GM18517 (cell line): ENCODE results near the gene HES6.

Source experiments
- ATAC-seq: cut with Tn5 transposase; IDR thresholded peaks from one replicate; pipeline ENCODE4 v1.9.1; 2021; ENCODE audit warnings: mild to moderate bottlenecking, moderate library complexity; ENCODE audit not compliant: unreplicated experiment

HES6 gene

DNA sequence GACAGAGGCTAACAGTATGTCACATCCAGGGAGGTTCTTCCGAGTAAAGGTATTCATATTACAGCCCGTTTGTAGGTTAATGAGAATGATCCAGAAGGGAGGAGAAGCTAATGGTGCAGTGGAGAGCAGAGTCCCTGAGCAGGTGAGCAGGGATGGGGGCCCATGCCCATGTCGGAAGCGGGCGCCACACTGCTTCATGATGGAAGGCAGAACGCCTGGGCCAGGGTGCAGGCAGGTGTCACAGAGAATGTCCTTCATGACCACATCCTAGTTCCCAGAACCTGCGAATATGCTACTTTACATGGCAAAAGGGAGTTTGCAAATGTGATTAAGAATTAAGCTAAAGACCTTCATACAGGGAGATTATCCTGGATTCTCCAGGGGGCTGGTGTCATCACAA is 4.0 kb downstream of the HES6 start:
- no peak for ATAC-seq

DNA sequence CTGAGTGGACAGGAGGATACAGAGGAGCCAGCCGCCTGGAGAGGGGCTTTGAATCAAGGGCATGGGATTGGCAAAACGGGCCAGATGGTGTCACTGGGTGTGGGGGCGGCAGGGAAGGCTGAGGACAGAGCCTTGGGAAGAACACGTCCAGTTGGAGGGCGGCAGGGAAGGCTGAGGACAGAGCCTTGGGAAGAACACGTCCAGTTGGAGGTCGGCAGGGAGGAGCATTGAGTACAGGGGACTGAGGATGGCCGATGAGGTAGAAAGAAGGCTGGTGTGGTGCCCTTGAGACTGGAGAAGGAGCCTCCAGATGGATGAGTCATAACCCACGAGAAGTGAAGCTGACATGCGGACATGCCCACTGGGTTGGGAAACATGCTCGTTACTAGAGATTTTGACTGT is 4.5 kb downstream of the HES6 start:
- ATAC-seq = no peak

DNA sequence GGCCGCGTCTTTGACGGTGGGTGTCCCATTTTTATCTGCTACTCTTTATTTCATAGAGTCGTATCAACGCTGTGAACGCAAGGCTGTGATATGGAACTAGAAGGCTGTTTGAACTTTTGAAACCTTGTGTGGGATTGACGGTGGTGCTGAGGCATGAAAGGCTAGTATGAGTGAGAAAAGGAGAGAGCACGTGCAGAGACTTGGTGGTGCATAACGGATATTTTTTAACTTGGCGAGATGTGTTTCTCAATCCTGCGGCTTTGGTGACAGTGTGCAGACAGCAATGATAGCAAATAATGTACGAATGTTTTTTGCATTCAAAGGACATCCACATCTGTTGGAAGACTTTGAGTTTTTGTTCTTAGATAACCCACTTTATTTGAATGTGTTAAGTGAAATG is 6.2 kb downstream of the HES6 start:
- ATAC-seq = no peak

DNA sequence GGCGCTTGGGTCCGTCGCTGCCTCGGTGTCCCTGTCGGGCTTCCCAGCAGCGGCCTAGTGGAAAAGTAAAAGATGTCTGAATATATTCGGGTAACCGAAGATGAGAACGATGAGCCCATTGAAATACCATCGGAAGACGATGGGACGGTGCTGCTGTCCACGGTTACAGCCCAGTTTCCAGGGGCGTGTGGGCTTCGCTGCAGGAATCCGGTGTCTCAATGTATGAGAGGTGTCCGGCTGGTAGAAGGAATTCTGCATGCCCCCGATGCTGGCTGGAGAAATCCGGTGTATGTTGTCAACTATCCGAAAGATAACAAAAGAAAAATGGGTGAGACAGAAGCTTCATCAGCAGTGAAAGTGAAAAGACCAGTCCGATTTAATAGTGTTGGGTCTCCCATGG is 8.0 kb downstream of the HES6 start:
- no peak for ATAC-seq

DNA sequence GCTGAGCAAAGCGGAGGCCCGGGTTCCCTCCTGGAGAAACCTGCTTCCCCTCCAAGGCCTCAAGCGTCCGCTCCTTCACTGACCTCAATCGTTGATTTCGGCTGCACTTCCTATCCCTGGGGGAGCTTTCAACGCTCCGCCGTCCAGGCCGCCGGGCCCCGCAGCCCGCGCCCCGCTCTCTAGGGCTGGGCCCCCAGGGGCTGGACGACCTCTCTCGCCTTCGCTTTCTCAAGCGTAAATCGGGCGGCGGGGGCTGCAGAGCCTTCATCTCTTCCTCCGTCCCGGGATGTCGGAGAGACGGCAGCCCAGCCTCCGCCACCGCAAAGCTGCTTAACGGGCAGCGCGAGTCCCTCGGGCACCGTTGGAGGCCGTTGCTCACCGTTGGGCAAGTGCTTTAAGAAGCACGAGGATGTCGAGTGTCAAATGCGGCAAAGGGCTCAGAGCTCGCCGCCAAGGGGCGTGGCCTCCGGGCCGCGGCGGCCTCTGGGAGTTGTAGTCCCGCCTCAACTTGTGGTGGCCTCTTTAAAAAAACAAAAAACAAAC is 8.5 kb downstream of the HES6 start:
- ATAC-seq = no peak

DNA sequence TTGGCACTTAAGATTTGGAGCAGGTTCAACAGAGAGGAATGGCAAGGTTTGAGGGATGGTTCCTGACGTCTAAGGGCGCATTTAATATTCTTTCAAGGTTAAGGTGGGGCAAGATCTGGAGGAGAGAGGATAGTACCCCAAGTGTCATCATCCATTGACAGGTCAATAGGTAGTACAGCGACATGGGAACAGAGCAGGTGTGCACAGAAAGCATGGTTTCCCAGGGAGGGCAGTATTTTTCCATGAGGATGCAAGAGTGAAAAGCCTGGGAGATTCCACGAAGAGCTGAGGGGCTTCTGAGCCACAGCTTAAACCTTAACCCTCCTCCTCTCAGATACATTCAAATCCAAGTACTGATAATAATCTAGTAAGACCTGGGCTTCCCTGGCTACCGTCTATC is 9.1 kb downstream of the HES6 start:
- ATAC-seq = no peak

DNA sequence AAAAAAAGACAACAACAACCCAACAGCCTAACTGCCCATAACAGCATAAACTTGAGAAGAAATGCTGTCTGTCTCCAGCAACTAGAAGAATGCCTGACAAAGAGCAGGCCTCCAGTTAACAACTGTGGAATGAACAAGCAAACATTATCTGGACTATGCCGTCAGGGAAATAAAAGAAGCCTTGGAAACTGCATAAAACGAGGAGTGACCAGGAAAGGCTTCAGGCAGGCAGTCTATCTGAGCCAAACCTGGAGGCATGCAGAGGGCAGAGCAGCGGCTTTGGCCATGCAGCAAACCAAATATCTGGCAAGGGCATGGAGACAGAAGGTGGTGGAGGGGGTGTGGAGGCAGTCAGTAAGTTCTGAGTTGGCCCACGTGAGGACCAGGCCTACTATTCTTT is 11.1 kb downstream of the HES6 start:
- no peak for ATAC-seq

DNA sequence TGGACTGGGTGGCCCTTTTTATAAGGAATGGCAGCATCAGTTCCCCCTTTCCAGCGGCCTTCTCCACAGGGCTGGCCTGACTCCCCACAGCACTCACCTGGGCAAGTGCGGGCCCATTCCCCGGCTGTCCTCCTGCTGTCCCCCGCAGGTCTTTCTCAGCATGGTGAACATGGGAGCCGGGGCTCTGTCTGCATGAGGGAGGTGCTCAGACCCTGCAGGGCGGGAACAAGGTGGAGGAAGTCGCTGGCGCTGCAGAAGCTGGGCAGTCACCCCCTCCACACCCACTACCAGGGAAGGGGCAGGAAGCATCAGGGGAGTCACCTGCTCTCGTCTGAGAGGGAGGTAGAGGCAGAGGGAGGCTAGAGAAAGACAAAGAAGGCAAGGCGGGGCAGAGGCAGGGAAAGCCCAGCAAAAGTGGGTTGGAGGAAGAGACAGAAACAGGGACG is 12.2 kb downstream of the HES6 start:
- no peak for ATAC-seq

DNA sequence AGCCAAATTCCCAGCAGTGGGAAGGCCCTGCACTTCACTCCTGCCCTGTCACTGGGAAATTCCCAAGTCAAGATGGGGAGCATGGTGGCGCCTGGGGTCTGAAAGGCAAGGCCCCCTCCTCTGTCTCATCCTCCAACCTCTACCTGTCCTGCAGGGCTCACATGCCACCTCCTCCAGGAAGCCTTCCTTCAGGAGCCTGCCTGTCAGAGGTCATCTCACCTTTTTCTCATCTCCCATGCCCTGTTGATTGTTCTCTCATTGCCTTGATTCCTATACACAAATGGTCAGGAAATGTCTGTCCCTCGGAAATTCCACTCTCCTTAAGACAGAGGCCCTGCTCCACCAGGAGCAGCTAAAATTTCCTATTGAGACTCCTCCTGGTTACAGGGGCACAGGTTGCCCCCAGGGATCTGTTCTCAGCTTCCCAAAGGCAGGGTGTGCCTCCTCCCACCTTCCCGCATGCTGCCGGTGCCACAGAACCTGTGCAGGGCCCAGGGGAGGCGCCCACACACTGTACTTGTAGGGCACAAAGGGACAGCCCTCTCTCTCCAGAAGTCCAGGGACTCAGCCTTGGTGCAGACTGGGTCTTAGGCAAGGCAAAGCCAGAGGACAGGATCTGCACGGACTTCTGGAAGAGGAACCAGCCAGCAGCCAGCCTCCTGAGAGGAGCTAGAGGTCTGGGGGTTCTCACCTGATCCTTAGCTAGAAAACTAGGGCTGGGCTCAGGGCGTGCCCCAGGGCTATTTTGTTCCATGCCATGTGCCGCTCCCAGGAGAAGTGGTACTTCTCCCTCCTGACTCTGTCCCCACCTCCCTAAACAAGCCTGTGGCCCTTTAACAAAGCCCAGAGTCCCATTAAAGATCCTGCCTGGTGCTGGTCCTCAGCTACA is 12.9 kb downstream of the HES6 start:
- ATAC-seq = no peak

DNA sequence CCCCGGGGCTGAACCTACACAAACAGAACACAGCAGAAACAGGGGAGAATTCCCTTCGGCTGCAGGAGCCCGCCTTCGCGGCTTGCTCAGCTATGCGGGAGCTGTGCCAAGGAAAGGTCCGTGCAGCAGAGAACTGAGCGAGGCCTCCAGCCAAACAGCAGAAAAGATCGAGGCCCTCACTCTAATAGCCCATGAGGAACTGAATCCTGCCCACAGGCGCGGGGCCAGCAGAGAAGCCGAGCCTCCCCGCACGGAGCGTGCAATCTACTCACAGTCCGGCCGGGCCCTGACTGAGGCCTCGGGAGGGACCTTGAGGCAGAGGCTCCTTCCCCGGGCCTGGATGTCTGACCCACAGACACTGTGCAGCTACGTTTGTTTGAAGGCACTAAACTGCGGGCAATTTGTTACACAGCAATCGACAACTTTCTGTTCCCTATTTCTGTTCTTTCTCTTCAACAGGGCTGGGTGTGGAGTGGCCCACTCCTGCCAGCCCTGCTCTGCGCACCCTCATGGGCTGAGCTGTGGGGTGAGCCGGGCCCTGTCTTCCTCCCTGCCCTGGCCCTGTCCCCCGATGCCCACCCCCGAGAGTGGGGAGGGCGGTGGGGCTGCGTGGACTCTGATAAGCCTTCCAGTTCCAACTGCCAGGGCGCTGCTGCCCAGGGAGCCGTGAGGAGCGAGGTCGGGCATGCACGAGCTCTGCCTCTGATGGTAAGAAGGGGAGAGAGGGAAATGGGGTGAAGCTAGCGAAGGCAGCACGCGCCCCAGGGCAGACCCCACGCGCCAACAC is 13.7 kb downstream of the HES6 start:
- no peak for ATAC-seq

DNA sequence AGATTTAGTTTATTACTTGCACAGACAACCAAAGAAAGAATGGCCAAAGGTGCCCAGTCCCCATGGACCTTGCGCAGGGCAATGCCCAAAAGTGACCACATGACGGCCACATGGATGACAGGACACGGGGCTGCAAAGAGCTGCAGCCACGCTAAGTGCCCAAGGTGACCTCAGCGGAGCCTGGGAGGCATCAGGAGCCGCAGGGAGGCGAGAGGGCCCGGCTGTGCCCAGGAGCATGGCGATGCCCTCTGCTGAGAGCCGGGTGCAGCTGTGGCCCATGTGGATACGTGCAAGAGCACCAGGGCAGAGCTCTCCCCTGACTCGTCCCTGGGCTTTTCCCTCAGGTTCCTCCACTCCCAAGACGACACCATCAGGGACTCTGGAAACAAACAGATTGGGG is 14.7 kb downstream of the HES6 start:
- no peak for ATAC-seq

DNA sequence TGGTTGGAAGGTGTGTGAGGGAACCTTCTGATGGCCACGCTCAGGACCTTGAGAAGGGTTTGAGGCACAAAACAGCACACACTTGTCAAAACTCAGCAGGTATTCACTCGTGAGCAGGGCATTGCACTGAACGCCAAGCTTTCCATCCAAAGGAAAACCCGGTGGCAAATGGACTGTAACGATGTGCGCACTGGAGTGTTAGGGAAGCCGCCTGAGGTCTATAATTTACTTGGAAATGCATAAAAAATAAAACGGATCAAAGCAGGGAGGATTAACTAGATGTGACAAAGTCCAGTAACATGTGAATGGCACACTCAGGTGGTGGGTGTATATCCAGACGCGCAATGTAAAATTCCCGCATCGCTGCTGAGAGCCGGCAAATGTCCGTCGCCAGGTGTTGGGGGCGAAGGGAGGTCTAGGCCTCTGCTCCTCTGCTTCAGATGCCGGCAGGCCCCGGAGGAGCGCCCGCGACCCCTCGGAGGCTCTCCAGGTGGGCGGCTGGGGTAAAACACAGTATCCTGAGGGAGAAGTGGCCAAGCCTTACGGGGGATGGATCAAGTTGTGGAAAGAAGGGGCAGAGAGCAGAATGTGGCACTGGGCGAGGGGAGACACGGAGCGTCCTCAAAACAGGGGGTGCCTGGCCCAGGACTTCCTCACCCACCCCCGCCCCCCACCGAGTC is 15.3 kb downstream of the HES6 start:
- ATAC-seq = no peak

DNA sequence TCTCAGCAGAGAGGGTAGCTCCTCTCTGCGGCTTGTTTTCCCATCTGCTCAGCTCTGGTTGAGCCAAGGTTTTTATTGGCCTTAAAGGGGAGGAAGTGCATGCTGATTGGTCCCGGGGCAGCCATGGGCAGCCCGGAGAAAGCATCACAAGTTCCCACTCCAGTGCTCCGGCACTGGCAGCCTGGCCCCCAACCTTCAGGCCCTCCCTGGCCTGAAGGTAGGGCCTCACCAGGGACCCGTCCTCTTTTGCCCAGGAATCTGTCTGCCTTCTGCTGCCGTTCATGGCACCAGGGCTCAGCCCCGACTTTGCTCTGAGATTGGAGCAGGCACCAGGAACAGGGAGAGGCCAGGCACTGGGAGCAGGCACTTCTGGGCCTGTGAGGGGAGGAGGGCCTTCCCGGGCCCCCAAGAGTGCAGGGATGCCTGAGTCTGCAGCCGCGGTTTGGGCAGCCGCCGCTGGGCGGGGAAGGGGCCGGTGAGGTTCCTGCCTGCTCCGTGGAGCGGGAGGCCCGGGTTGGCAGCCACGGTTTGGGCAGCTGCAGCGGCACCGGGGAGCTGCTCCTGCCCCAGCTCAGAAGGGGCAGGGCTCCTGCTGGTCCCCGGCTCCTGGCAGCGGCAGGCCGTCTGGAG is 18.8 kb downstream of the HES6 start:
- ATAC-seq = no peak

DNA sequence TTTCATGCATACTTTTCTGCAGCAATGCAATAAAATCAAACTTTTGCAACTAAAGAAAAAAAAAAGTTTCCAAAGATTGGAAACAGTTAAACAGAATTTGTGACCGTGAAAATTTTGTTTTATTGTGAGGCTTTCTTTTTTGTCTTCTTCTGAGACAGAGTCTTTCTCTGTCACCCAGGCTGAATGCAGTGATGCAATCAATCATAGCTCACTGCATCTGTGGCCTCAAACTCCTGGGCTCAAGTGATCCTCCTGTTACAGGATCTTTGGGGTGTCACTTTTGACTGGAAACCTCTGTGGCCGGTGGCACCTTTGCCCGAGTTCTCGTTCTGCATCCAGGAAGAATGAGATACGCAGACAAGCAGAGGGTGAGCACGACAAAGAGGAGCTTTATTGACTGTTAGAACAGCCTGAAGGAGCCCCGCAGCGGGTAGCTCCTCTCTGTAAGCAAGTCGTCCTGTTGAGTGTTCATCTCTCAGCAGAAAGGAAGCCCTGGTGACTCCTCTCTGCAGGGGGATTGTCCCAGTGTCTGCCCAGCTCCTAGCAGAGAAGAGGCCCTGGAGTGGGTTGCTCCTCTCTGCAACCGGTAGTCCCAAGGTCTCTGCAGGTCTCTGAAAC is 19.5 kb downstream of the HES6 start:
- ATAC-seq = no peak

DNA sequence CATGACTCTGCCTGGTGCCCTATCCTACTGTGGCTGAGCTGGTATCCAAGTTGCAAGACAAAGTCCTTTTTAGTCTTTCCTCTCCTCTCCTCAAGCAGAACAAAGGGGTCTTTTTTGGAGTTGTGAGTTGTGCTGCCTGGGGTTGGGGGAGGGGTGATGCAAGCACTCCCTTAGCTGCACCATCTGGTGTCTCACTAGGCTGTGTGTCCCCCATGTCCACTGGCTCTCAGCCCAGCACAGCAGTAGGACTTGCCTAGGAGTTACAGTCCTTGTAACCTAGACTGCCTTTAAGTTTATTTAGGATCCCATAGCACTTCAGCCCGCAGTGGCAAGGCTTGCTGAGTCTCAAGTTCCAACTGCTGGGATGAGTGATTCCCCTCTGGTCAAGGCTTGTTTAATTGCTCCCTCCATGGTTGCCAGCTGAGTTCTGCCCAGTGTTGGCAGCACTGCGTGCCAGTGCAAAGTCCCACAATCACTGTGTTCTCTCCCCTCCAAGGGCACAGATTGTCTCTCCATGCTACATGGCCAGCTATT is 23.1 kb downstream of the HES6 start:
- ATAC-seq = no peak

DNA sequence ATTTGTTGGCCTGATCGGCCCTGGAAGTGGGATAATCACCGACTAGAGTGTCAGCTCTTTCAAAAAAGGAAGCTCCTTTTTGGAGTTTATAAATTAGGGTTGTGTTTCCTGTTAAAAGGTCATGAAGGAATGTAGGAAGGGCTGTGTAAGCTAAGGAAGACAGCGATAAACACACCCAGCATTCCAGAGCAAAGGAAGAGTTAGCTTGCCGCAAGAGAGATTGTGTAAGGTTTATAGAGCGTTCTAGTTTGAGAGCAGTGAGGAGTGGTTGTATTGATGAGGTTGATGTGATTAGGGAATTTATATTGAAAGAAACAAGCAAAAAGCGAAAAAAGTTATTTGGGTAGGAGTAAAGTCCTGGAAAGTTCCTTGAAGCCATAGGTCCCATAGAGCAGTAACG is 32.8 kb downstream of the HES6 start:
- ATAC-seq = no peak

DNA sequence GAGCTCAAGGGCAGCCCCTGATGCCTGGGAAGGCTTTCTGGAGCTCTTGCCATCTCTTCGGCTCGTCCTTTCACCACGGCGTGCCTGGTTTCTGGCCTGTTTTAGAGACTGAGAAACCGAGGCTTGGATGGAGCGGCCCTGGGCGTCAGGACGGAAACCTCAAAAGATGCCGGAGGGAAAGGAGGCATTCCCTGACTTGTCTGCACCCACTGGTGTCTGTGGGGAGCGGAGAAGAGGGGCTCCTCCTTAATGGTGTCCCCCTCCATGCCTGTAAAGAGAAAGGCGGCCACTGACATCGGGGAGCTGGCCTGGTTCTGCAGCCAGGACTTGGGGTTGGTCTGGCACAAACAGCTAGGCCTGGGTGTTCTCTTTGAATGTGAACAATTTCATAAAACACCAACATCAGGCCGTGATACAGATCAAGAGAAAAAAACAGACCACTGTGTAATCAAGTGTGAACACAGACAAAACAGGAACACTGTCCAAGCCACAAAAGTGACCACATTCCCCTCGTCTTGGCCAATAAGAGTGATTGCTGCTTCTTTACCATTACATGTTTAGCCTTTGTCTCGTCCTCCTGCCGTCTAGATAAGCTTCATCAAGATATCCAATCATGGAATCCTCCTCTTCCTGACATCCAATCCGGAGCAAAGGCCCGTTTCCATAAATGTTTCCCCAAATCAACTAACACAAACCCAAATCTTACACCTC is 35.7 kb downstream of the HES6 start:
- ATAC-seq = no peak

DNA sequence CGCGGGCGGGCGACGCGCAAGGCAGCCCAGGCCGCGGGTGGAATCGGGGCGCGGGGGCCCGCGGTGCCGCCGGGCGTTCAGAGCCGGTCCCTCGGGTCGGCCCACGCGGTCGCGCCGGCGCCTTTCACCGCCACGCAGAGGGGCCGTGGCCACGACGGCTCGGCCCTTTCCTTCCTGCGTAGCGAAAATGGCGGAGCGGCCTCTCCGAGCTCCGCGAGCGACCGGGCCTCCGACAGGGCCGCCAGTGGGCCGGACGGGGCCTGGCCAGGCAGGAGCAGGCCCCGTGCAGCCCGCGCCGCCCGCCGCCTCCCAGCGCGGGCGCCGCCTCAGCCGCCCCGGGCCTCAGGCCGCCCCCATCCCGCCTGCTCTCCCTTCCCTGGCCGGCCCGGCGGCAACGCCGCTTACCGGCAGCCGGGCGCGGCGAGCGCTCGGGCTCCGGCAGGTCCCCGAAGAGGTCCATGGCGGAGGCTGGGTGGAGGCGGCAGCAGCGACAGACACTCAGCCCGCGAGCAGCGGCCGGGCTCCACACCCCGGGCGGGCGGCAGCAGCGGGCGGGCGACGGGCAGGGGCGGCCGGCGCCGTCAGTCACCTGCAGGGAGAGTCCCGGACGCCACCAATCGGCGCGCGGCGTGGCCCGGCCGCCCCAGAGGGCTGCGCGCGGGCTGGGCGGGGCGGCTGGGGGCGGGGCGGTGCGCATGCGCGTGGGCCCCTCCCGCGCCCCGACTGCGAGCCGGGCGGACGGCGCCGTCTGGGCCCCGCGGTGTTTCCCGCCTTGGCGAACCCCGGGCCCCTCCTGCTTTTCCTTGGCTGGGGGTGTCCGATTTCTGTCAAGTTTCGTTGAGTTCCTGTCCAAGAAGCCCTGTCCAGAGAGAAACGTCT is 36.5 kb downstream of the HES6 start, which contains the start of gene ILKAP:
ILKAP (minus strand) TSS at position 602 of the 879 bp plus-strand sequence; CDS start at position 460, 142 bp downstream.
- peak; percentile 92 for ATAC-seq
